ENCODE measurements around the gene NOTCH4. TPM values are rescaled to one million over a fixed set of nuclear protein-coding genes. Genes with fewer than 3 reads are reported as not detected.

NOTCH4 gene
- total and polyA plus RNA-seq, 2 experiments from 2014 or later = 2.7 to 2.8 TPM

DNA sequence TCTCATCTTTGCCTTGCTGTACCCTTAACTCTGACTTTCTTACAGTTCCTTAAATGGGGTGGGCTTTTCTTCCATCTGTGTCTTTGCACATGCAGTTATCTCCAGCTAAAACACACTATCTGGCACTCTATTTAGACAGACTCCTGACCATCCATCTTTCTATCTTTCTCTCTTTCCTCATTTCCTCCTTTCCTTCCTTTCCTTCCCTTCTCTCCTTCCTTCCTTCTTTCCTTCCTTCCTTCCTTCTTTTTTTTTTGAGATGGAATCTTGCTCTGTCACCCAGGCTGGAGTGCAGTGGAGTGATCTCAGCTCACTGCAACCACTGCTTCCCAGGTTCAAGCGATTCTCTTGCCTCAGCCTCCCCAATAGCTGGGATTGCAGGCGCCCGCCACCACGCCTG, 8.2 kb downstream of the NOTCH4 start:
- no peak for TF ChIP-seq NANOG (IDR thresholded peaks at IDR 0.05; ENCODE audit: borderline replicate concordance)
- TF ChIP-seq, protein P1, sequence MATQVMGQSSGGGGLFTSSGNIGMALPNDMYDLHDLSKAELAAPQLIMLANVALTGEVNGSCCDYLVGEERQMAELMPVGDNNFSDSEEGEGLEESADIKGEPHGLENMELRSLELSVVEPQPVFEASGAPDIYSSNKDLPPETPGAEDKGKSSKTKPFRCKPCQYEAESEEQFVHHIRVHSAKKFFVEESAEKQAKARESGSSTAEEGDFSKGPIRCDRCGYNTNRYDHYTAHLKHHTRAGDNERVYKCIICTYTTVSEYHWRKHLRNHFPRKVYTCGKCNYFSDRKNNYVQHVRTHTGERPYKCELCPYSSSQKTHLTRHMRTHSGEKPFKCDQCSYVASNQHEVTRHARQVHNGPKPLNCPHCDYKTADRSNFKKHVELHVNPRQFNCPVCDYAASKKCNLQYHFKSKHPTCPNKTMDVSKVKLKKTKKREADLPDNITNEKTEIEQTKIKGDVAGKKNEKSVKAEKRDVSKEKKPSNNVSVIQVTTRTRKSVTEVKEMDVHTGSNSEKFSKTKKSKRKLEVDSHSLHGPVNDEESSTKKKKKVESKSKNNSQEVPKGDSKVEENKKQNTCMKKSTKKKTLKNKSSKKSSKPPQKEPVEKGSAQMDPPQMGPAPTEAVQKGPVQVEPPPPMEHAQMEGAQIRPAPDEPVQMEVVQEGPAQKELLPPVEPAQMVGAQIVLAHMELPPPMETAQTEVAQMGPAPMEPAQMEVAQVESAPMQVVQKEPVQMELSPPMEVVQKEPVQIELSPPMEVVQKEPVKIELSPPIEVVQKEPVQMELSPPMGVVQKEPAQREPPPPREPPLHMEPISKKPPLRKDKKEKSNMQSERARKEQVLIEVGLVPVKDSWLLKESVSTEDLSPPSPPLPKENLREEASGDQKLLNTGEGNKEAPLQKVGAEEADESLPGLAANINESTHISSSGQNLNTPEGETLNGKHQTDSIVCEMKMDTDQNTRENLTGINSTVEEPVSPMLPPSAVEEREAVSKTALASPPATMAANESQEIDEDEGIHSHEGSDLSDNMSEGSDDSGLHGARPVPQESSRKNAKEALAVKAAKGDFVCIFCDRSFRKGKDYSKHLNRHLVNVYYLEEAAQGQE (IDR thresholded peaks at IDR 0.05; ENCODE audit: unreplicated experiment) = no peak
- TF ChIP-seq ZNF114 (CRISPR knock-in tag; IDR thresholded peaks at IDR 0.05) = no peak
- no peak for TF ChIP-seq STAT1 (IDR thresholded peaks at IDR 0.05; ENCODE audit: unreplicated experiment)
- TF ChIP-seq EZH2phosphoT487 (IDR thresholded peaks at IDR 0.05; ENCODE audit: unreplicated experiment) = no peak
- no peak for TF ChIP-seq CREB1 (CRISPR knock-in tag; IDR thresholded peaks at IDR 0.05; ENCODE audit: low read depth)
- no peak for TF ChIP-seq POLR2AphosphoS5 (IDR thresholded peaks at IDR 0.05; ENCODE audit: low read depth)
- TF ChIP-seq, protein P2, sequence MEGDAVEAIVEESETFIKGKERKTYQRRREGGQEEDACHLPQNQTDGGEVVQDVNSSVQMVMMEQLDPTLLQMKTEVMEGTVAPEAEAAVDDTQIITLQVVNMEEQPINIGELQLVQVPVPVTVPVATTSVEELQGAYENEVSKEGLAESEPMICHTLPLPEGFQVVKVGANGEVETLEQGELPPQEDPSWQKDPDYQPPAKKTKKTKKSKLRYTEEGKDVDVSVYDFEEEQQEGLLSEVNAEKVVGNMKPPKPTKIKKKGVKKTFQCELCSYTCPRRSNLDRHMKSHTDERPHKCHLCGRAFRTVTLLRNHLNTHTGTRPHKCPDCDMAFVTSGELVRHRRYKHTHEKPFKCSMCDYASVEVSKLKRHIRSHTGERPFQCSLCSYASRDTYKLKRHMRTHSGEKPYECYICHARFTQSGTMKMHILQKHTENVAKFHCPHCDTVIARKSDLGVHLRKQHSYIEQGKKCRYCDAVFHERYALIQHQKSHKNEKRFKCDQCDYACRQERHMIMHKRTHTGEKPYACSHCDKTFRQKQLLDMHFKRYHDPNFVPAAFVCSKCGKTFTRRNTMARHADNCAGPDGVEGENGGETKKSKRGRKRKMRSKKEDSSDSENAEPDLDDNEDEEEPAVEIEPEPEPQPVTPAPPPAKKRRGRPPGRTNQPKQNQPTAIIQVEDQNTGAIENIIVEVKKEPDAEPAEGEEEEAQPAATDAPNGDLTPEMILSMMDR (conservative IDR thresholded peaks at IDR 0.05; ENCODE audit: low read depth in 2 of 2) = no peak
- TF ChIP-seq, protein P3, sequence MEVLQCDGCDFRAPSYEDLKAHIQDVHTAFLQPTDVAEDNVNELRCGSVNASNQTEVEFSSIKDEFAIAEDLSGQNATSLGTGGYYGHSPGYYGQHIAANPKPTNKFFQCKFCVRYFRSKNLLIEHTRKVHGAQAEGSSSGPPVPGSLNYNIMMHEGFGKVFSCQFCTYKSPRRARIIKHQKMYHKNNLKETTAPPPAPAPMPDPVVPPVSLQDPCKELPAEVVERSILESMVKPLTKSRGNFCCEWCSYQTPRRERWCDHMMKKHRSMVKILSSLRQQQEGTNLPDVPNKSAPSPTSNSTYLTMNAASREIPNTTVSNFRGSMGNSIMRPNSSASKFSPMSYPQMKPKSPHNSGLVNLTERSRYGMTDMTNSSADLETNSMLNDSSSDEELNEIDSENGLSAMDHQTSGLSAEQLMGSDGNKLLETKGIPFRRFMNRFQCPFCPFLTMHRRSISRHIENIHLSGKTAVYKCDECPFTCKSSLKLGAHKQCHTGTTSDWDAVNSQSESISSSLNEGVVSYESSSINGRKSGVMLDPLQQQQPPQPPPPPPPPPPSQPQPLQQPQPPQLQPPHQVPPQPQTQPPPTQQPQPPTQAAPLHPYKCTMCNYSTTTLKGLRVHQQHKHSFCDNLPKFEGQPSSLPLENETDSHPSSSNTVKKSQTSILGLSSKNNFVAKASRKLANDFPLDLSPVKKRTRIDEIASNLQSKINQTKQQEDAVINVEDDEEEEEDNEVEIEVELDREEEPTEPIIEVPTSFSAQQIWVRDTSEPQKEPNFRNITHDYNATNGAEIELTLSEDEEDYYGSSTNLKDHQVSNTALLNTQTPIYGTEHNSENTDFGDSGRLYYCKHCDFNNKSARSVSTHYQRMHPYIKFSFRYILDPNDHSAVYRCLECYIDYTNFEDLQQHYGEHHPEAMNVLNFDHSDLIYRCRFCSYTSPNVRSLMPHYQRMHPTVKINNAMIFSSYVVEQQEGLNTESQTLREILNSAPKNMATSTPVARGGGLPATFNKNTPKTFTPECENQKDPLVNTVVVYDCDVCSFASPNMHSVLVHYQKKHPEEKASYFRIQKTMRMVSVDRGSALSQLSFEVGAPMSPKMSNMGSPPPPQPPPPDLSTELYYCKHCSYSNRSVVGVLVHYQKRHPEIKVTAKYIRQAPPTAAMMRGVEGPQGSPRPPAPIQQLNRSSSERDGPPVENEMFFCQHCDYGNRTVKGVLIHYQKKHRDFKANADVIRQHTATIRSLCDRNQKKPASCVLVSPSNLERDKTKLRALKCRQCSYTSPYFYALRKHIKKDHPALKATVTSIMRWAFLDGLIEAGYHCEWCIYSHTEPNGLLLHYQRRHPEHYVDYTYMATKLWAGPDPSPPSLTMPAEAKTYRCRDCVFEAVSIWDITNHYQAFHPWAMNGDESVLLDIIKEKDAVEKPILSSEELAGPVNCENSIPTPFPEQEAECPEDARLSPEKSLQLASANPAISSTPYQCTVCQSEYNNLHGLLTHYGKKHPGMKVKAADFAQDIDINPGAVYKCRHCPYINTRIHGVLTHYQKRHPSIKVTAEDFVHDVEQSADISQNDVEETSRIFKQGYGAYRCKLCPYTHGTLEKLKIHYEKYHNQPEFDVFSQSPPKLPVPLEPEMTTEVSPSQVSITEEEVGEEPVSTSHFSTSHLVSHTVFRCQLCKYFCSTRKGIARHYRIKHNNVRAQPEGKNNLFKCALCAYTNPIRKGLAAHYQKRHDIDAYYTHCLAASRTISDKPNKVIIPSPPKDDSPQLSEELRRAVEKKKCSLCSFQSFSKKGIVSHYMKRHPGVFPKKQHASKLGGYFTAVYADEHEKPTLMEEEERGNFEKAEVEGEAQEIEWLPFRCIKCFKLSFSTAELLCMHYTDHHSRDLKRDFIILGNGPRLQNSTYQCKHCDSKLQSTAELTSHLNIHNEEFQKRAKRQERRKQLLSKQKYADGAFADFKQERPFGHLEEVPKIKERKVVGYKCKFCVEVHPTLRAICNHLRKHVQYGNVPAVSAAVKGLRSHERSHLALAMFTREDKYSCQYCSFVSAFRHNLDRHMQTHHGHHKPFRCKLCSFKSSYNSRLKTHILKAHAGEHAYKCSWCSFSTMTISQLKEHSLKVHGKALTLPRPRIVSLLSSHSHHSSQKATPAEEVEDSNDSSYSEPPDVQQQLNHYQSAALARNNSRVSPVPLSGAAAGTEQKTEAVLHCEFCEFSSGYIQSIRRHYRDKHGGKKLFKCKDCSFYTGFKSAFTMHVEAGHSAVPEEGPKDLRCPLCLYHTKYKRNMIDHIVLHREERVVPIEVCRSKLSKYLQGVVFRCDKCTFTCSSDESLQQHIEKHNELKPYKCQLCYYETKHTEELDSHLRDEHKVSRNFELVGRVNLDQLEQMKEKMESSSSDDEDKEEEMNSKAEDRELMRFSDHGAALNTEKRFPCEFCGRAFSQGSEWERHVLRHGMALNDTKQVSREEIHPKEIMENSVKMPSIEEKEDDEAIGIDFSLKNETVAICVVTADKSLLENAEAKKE (CRISPR knock-in tag; IDR thresholded peaks at IDR 0.05) = no peak
- no peak for TF ChIP-seq ZNF331 (CRISPR knock-in tag; IDR thresholded peaks at IDR 0.05; ENCODE audit: low read depth)
- TF ChIP-seq EZH2 (IDR thresholded peaks at IDR 0.05; ENCODE audit: low read depth, unreplicated experiment) = no peak
- TF ChIP-seq, protein P4, sequence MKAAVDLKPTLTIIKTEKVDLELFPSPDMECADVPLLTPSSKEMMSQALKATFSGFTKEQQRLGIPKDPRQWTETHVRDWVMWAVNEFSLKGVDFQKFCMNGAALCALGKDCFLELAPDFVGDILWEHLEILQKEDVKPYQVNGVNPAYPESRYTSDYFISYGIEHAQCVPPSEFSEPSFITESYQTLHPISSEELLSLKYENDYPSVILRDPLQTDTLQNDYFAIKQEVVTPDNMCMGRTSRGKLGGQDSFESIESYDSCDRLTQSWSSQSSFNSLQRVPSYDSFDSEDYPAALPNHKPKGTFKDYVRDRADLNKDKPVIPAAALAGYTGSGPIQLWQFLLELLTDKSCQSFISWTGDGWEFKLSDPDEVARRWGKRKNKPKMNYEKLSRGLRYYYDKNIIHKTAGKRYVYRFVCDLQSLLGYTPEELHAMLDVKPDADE (IDR thresholded peaks at IDR 0.05) = no peak
- Histone ChIP-seq H3K9me2 (ENCODE audit: insufficient read depth) (0 out of 2 replicates have a peak, but pooled peaks cover 3% of the 10 kb centered on the region), H3K27ac (ENCODE audit: low read depth) (no peak overlapping the region), H3K4me2 (no peak overlapping the region), H3F3A (replicated peaks; ENCODE audit: low read depth) (no peaks in the 10 kb centered on the region), H3K36me3 (ENCODE audit: insufficient read depth) (no peaks in the 10 kb centered on the region), H2AFZ (no peak overlapping the region), H3K4me1 (ENCODE audit: insufficient read depth) (no peaks in the 10 kb centered on the region), H3K27me3 (ENCODE audit: insufficient read depth) (no peaks in the 10 kb centered on the region), H4K20me1 (replicated peaks; ENCODE audit: insufficient read depth) (no peaks in the 10 kb centered on the region), H3K79me2 (replicated peaks; ENCODE audit: insufficient read depth) (no peaks in the 10 kb centered on the region), H3K4me3 (no peak overlapping the region)
- peaks cover 6% of the 10 kb centered on the region for H3K27me3 Mint-ChIP-seq (ENCODE audit: insufficient read depth, low read depth, poor library complexity)
- no peaks in the 10 kb centered on the region; the same call in 2 of the 3 replicates for H3K9me3 Mint-ChIP-seq
- ATAC-seq (no peak), DNase-seq (ENCODE audit: low spot score) (no peak)
- H3K4me3 Mint-ChIP-seq = no peak overlapping the region
- H3K36me3 Mint-ChIP-seq (ENCODE audit: low read depth) = no peaks in the 10 kb centered on the region
- no peak overlapping the region for H3K27ac Mint-ChIP-seq
- no peaks in the 10 kb centered on the region for H3K4me1 Mint-ChIP-seq

Data from GM23338 (cell line).